Mucosa of descending colon (tissue), 3 donors: Measurements from ENCODE around the gene SLIT1. TPM values are rescaled to one million over a fixed set of nuclear protein-coding genes. Genes with fewer than 3 reads are reported as not detected.
"Not testable (repeated sequence)": the region's sequence is repeated elsewhere in the genome, so short reads cannot be mapped to it uniquely, and the experiment has no call there.

ENCODE experiments used
- ATAC-seq: fragments of 200-7000 bp; cut with Tn5 transposase; one replicate; pipeline ENCODE4 v1.9.1; 2020; ENCODE audit warnings: mild to moderate bottlenecking, moderate library complexity
- DNase-seq, 3 donors: peaks; one replicate each; pipeline ENCODE4 v3.0.0-alpha.2; 2020
- H3K36me3 ChIP-seq: fragments of 200-600 bp; one replicate; pipeline ENCODE4 v1.8.0; 2021; ENCODE audit warnings: low read depth, mild to moderate bottlenecking
- H3K4me1 ChIP-seq: fragments of 200-600 bp; one replicate; pipeline ENCODE4 v1.8.0; 2021; ENCODE audit warnings: low read depth, mild to moderate bottlenecking
- H3K4me3 ChIP-seq: fragments of 200-600 bp; one replicate; pipeline ENCODE4 v1.8.0; 2021; ENCODE audit warnings: mild to moderate bottlenecking
- H3K9me3 ChIP-seq: fragments of 200-600 bp; one replicate; pipeline ENCODE4 v1.8.0; 2021; ENCODE audit warnings: mild to moderate bottlenecking
- CTCF ChIP-seq: fragments of 200-600 bp; IDR thresholded peaks from one replicate; pipeline ENCODE4 v1.8.0; 2022; ENCODE audit warnings: antibody characterized with exemption, mild to moderate bottlenecking
- intact Hi-C, 2 donors: fragments of 100-400 bp; cut with DNase I in 1 of 2; cut with micrococcal nuclease in 1 of 2; formaldehyde crosslinking; loops; one replicate each; pipeline versions ENCODE4 v1.11.0 to v1.11.1; 2022; cut with DNase I, micrococcal nuclease
- total RNA-seq, 3 donors: library from RNA; stranded (reverse); fragmentation: NEBNext Ultra II Directional in 2 of 3; extraction: Animal tissue kit (Norgen Biotek cat#: 25700) in 2 of 3; gene quantifications; one replicate each; pipeline versions ENCODE4 v1.2.1 to v1.2.4, GENCODE V29; 2021 to 2023
- donor health status: DM: no; HTN: no; CAD: no; lungs with moderate emphysema.
- donor health status: DM: no; HTN: no; CAD: no.
- donor health status: DM: no; HTN: yes; CAD: no.

Gene SLIT1
- total RNA-seq, 3 donors from 2014 or later: 0.17 to 1.1 (median 0.24) TPM

- Histone ChIP-seq H3K36me3 (no peaks in the 10 kb centered on the region), H3K4me1 (no peaks in the 10 kb centered on the region), H3K9me3 (no peaks in the 10 kb centered on the region), H3K4me3 (no peak overlapping the region)
- intact Hi-C loops: no loop called here
- TF ChIP-seq CTCF: no peak
- ATAC-seq (no peak), DNase-seq (no peak)
These were observed 98.5 kb downstream of the SLIT1 start for GRCh38 chr10:97087296-97087695.

GRCh38 chr10:97086530-97086929, 99.2 kb downstream of the SLIT1 start:
- ATAC-seq (no peak), DNase-seq (no peak)
- Histone ChIP-seq H3K36me3 (no peaks in the 10 kb centered on the region), H3K9me3 (no peaks in the 10 kb centered on the region), H3K4me3 (no peak overlapping the region), H3K4me1 (no peaks in the 10 kb centered on the region)
- intact Hi-C loops: no loop called here
- no peak for TF ChIP-seq CTCF

GRCh38 chr10:97083228-97083829, 102.4 kb downstream of the SLIT1 start:
- intact Hi-C loops: loop anchor here in 1 of 2 donors (5.0 kb wide), 1 partner anchor 114 kb away; no protein-coding TSS in a partner anchor
- DNase-seq: no peak

GRCh38 chr10:97082575-97082974, 103.2 kb downstream of the SLIT1 start:
- H3K4me3 ChIP-seq, H3K4me1 ChIP-seq, DNase-seq, H3K36me3 ChIP-seq, H3K9me3 ChIP-seq, ATAC-seq: not testable (repeated sequence)
- intact Hi-C loops: loop anchor here in 1 of 2 donors (5.0 kb wide), 1 partner anchor 115 kb away; no protein-coding TSS in a partner anchor

More at GRCh38 chr10:97083228-97083829, 102.4 kb downstream of the SLIT1 start:
- Histone ChIP-seq H3K4me3 (no peak overlapping the region), H3K36me3 (no peaks in the 10 kb centered on the region), H3K4me1 (no peaks in the 10 kb centered on the region), H3K9me3 (no peaks in the 10 kb centered on the region)
- ATAC-seq: no peak
- no peak for TF ChIP-seq CTCF

- H3K9me3 ChIP-seq: no peaks in the 10 kb centered on the region
- intact Hi-C loops: loop anchor here in 1 of 2 donors (5.0 kb wide), 1 partner anchor 116 kb away; no protein-coding TSS in a partner anchor
- H3K4me3 ChIP-seq: no peak overlapping the region
- no peaks in the 10 kb centered on the region for H3K4me1 ChIP-seq
- no peak for TF ChIP-seq CTCF
- ATAC-seq (peak; percentile 81), DNase-seq (peak in 2 of 3 donors; percentile 68 to 74)
- no peaks in the 10 kb centered on the region for H3K36me3 ChIP-seq
These were observed 104.0 kb downstream of the SLIT1 start for GRCh38 chr10:97081621-97082235.

- Histone ChIP-seq H3K36me3 (no peaks in the 10 kb centered on the region), H3K4me1 (no peaks in the 10 kb centered on the region), H3K9me3 (no peaks in the 10 kb centered on the region), H3K4me3 (no peak overlapping the region)
- ATAC-seq: no peak
- intact Hi-C loops: loop anchor here in 1 of 2 donors (5.0 kb wide), 1 partner anchor 117 kb away; no protein-coding TSS in a partner anchor
- no peak for DNase-seq
- TF ChIP-seq CTCF: no peak
These were observed 105.5 kb downstream of the SLIT1 start for GRCh38 chr10:97080051-97080776.
